ENCODE results near the gene DIP2C. TPM values are rescaled to one million over a fixed set of nuclear protein-coding genes. Genes with fewer than 3 reads are reported as not detected.

The DIP2C gene
- total and polyA plus RNA-seq, 2 experiments from 2014 or later: 9.1 to 15.8 TPM

DNA sequence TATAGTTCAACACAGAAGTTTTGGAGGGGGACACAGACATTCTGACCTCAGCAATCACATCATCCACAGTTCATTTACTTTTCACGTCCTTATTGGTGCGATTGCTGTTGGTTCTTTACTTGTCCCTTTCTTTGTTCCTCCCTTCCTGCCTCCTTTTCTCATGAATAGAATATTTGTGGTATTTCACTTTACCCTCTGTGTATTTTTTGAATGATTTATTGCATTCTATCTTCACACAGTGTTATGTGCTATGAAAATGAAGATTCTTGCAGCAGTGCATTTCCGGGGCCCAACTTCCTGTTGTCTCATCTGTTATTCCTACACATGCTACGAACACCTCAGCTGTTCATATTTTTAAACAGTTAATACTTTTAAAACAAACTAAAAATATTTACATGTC is 374.6 kb downstream of the DIP2C start:
- no peak overlapping the region for H3K27ac ChIP-seq
- TF ChIP-seq, protein P1, sequence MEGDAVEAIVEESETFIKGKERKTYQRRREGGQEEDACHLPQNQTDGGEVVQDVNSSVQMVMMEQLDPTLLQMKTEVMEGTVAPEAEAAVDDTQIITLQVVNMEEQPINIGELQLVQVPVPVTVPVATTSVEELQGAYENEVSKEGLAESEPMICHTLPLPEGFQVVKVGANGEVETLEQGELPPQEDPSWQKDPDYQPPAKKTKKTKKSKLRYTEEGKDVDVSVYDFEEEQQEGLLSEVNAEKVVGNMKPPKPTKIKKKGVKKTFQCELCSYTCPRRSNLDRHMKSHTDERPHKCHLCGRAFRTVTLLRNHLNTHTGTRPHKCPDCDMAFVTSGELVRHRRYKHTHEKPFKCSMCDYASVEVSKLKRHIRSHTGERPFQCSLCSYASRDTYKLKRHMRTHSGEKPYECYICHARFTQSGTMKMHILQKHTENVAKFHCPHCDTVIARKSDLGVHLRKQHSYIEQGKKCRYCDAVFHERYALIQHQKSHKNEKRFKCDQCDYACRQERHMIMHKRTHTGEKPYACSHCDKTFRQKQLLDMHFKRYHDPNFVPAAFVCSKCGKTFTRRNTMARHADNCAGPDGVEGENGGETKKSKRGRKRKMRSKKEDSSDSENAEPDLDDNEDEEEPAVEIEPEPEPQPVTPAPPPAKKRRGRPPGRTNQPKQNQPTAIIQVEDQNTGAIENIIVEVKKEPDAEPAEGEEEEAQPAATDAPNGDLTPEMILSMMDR (IDR thresholded peaks at IDR 0.05; ENCODE audit: low read depth, low read length): no peak
- no peak for DNase-seq (ENCODE audit: low read depth in 1 of 2, low spot score in 1 of 2)

DNA sequence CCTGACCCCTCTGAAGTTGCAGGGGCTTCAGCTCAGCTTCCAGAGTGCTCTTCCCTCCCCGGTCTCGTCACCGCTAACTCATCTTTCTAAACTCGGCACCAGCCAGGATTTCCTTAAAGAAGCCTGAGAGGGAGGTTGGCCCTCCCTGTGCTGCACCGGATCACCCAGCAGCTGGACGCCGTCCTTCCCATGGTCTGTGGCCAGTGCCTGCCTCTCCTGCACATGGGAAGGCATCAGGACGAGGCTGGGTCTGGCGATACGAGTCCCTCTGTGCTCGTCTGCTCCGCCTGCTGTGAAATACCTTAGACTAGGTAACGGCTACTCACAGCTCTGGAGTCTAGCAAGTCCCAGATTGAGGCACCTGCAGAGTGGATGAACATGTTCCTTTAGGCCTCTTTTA is 375.1 kb downstream of the DIP2C start:
- TF ChIP-seq, protein P1 (IDR thresholded peaks at IDR 0.05; ENCODE audit: low read depth, low read length): no peak
- Histone ChIP-seq H3K4me1 (ENCODE audit: low read depth) (no peaks in the 10 kb centered on the region), H3K36me3 (no peaks in the 10 kb centered on the region), H3K27me3 (no peaks in the 10 kb centered on the region), H3K9me3 (ENCODE audit: low read depth) (no peaks in the 10 kb centered on the region), H3K4me3 (no peak overlapping the region), H3K27ac (no peak overlapping the region)
- no peak for DNase-seq (ENCODE audit: low read depth in 1 of 2, low spot score in 1 of 2)

More for the DNA sequence above, 374.6 kb downstream of the DIP2C start:
- no peaks in the 10 kb centered on the region for H3K9me3 ChIP-seq (ENCODE audit: low read depth)
- no peaks in the 10 kb centered on the region for H3K36me3 ChIP-seq
- no peaks in the 10 kb centered on the region for H3K4me1 ChIP-seq (ENCODE audit: low read depth)
- no peak overlapping the region for H3K4me3 ChIP-seq
- H3K27me3 ChIP-seq: no peaks in the 10 kb centered on the region

DNA sequence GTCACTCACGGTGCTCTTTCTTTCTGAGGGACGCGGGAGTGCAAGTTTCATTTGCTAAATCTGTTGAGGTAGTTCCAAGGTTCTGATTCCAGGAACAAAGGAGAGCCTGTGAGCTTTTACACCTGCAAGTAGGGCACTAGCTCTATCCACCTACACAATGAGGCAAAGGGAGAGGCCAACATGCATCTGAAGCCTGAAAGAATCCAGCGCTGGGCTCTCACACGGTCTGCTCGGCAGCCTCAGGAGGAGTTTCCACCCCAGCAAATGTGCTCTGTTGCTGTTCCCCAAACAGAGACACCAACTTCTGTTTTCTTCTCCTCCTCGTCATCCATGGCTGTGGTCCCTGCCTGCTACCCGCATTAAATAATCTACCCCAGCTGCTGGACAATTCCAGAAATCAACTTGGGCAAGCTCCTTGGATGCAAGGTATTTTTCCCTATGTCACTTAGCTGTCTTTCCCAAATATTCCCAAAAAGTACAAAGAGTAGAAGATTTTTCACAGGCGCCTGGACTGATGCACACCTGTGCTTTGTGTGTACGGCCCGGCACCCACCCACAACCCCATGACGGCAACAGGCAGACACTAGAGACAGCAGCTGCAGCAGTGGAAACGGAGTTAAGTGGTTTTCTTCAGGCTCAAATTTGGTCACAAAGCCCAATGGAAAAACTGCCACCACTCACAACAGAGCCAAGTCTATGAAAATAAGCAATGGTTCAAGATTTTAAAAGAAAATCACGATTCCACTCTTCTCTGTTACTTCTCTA is 377.4 kb downstream of the DIP2C start:
- no peaks in the 10 kb centered on the region for H3K9me3 ChIP-seq (ENCODE audit: low read depth)
- H3K36me3 ChIP-seq: no peaks in the 10 kb centered on the region
- TF ChIP-seq, protein P1 (IDR thresholded peaks at IDR 0.05; ENCODE audit: low read depth, low read length): no peak
- no peak overlapping the region for H3K27ac ChIP-seq
- no peak overlapping the region for H3K4me3 ChIP-seq
- no peaks in the 10 kb centered on the region for H3K27me3 ChIP-seq
- no peak for DNase-seq (ENCODE audit: low read depth in 1 of 2, low spot score in 1 of 2)
- peaks cover 4% of the 10 kb centered on the region for H3K4me1 ChIP-seq (ENCODE audit: low read depth)

DNA sequence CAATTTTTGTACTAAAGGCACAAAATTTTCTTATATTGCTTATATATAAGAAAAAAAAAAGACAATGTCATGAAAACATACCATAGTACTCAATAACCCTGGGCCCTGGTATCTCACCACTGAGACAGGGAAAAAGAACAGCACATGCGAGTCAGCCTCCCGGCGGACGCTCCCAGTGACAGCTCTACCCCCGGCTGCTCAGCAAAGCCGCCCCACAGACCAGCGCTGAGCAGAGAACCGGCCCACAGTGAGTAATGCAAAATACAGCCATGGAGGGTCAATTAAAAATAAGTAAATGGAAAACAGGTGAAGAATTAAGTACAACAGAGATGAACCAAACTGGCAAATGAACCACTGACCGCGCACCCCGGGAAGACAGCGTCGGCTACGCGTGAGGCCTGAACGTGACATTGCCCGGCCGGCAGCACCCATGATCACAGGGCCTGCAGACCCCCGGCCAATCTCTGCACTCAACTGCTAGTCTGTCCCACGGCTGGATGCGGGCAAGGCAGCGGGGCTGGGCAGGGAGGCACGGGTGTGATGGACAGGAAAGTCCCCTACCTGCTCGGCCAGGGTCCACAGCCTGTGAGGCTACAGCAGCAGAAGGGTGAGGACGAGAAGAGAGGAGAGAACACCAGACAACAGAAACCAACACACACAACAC is 378.4 kb downstream of the DIP2C start:
- Histone ChIP-seq H3K4me1 (ENCODE audit: low read depth) (peaks cover 12% of the 10 kb centered on the region), H3K27me3 (no peaks in the 10 kb centered on the region), H3K36me3 (no peaks in the 10 kb centered on the region), H3K9me3 (ENCODE audit: low read depth) (no peaks in the 10 kb centered on the region), H3K27ac (no peak overlapping the region), H3K4me3 (no peak overlapping the region)
- peak in 1 of 2 donors; percentile 26 for DNase-seq (ENCODE audit: low read depth in 1 of 2, low spot score in 1 of 2)
- TF ChIP-seq, protein P1 (IDR thresholded peaks at IDR 0.05; ENCODE audit: low read depth, low read length): no peak

DNA sequence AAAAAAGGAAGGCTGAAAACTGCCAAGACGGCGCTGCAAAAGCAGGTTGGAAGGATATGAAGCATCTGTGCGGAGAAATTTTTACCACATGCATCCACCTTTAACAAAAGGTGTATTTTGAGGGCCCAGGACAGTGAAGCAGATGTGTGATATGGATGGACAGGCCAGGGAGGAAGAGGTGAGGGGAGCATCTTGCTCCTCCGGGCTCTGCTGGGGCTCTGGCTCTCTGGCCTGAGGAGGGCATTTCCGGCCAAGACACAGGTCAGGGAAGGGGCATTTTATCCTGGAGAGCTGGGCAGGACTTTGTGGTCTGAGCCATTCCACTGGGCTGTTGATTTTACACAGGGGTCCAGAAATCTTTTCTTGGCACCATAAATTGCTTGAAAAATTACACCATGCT is 379.1 kb downstream of the DIP2C start:
- no peak overlapping the region for H3K27ac ChIP-seq
- no peak overlapping the region for H3K4me3 ChIP-seq
- H3K4me1 ChIP-seq (ENCODE audit: low read depth): peaks cover 12% of the 10 kb centered on the region
- no peaks in the 10 kb centered on the region for H3K36me3 ChIP-seq
- TF ChIP-seq, protein P1 (IDR thresholded peaks at IDR 0.05; ENCODE audit: low read depth, low read length): no peak
- H3K27me3 ChIP-seq: no peaks in the 10 kb centered on the region
- H3K9me3 ChIP-seq (ENCODE audit: low read depth): no peaks in the 10 kb centered on the region
- DNase-seq (ENCODE audit: low read depth in 1 of 2, low spot score in 1 of 2): peak in 1 of 2 donors; percentile 37
